NK-92 treated with Interleukin-12 subunit alpha and Interleukin-12 subunit beta, amount 100 ng/mL, for 24 hours (cell line): Measurements from ENCODE around the gene SIPA1L3.

ENCODE experiments used
- DNase-seq: peaks from one replicate; lab custom pipeline; 2025; lab: John Stamatoyannopoulos, UW

The SIPA1L3 gene

GRCh38 chr19:37975596-37976515 is 68.8 kb downstream of the SIPA1L3 start:
- no peak for DNase-seq

GRCh38 chr19:37977391-37977790 is 70.4 kb downstream of the SIPA1L3 start:
- no peak for DNase-seq

- DNase-seq = no peak
Observed at GRCh38 chr19:37977992-37978391, 71.0 kb downstream of the SIPA1L3 start.

- DNase-seq = no peak
Observed at GRCh38 chr19:37979547-37980082, 72.6 kb downstream of the SIPA1L3 start.

GRCh38 chr19:37980419-37981170 is 73.6 kb downstream of the SIPA1L3 start:
- DNase-seq = no peak

- DNase-seq = no peak
Observed at GRCh38 chr19:37981785-37982475, 74.9 kb downstream of the SIPA1L3 start.

- no peak for DNase-seq
Observed at GRCh38 chr19:37982655-37983054, 75.6 kb downstream of the SIPA1L3 start.

DNA sequence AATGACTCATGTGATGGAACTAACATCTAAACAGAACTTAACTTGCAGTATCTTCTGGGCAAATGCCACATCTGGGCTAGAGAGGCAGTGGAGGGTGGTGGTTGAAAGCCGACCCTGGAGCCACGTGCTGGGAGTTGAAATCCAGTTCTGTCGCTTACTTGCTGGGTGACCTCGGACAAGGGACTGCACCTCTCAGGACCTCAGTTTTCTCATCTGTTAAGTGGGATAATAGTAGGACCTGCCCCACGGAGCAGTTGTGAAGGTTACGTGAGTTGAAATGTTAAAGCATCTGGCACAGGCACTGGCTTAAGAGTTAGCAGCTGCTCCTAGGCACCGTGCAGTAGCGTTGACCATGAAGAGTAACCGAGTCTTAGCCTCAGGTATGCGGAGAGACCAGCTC is 76.1 kb downstream of the SIPA1L3 start:
- no peak for DNase-seq

DNA sequence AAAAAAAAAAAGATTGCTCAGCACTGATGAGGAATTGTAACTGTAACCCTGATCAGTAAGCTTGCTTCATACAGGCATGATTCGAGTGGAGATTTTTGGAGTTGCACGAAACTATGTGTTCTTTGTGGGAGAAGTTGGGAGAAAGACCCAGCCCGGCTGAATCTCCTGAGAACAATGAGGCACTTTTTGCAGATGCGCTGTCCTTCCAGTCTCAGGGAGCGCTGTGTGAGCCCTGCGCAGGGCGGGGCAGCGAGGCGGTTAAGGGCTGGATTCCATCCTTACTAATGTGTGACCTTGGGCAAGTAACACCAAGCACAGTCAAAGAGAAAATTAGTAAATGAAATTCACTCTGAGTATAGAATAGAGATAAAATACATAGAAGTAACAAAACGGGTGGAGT is 76.9 kb downstream of the SIPA1L3 start:
- DNase-seq = no peak

GRCh38 chr19:37986048-37986750 is 79.2 kb downstream of the SIPA1L3 start:
- no peak for DNase-seq

DNA sequence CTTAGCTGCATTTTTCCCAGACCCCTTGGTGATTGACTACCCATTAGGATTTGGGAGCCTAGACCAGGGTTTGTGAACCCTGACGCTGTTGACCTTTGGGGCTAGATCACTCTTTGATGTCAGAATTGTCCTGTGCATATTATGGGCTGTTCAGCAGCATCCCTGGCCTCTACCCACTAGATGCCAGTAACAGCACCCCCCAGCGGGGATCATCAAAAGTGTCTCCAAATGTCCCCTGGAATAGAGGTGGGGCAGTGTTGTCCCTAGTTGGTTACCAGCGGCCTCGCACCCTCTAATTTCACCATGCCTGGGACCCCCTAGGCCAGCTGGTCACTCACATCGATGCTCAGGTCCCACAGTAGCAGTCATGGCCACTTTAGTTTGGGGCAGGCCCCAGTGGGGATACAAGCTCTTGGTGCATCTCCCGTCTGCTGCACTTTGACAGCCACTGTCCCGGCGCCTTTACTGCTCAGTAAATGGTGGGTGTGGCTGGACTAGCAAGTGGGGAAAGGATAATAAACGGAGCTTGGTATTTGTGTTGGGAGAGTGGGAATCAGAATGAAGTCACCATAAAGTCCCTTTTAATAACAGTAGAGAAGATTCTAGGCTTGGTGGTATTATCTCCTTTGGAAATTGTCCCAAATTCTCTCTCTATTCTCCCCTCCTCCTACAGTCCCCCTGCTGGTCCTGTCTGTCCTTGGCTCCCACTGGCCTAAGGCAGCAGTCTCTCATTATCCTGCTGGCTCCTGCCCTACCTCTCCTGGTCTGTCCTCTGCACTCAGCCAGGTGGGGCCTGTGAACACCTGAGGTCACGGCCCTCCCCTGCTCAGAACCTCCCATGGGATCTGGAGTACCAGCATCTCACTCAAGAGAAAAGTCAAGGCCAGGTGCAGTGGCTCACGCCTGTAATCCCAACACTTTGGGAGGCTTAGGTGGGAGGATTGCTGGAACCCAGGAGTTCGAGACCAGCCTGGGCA is 80.6 kb downstream of the SIPA1L3 start:
- DNase-seq = no peak

DNA sequence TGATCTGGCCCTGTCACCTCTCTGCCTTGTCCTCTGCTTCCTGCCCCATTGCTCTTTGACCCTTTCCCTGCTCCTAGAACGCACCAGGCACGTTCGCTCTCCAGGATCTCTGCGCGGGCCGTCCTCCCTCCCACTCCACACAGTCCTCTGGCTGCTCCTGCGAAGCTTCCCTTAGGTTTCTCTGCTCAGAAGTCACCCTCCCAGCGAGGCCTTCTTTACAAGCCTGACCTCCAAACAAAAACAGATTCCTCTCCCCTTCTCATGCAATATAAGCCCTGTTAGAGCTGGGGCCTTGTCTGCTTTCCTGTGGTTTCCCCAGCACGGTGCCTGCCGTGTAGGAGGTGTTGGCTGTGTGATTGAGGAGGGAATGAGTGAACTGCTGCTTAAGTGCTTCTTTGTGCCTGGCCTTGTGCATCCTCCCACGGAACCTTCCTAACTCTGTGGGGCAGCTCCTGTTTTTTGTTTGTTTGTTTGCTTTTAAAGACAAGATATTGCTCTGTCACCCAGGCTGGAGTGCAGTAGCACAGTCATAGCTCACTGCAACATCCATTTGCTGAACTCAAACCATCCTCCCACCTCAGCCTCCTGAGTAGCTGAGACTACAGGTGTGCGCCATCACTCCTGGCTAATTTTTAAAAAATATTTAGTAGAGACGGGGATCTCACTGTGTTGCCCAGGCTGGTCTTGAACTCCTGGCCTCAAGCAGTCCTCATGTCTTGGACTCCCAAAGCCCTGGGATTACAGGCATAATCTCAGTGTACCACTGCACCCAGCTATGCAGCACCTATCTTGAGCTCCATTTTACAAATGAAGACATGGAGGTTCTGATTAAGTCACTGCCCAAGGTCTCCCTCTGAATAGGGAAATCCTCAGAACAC is 82.0 kb downstream of the SIPA1L3 start:
- no peak for DNase-seq

DNA sequence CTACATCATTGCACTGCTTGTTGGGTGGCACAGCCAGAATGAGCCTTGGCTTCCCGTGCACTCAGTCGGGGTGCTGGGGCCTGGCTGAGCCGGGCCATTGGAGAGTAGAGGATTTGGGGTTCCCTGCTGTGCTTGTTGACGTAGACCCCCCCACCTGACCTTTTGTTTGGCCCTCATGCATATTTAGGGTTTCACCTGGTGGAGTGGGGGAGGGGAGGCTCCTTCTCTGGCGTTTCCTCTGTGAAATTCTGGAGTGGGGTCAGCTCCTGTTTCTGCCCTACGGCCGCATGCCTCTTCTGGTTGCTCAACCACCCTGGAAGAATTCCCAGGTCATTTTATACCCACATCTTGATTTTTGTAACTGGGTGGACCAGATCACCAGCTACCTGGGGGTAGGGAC is 82.8 kb downstream of the SIPA1L3 start:
- DNase-seq = no peak

- DNase-seq = no peak
Observed at GRCh38 chr19:37990362-37990761, 83.4 kb downstream of the SIPA1L3 start.

DNA sequence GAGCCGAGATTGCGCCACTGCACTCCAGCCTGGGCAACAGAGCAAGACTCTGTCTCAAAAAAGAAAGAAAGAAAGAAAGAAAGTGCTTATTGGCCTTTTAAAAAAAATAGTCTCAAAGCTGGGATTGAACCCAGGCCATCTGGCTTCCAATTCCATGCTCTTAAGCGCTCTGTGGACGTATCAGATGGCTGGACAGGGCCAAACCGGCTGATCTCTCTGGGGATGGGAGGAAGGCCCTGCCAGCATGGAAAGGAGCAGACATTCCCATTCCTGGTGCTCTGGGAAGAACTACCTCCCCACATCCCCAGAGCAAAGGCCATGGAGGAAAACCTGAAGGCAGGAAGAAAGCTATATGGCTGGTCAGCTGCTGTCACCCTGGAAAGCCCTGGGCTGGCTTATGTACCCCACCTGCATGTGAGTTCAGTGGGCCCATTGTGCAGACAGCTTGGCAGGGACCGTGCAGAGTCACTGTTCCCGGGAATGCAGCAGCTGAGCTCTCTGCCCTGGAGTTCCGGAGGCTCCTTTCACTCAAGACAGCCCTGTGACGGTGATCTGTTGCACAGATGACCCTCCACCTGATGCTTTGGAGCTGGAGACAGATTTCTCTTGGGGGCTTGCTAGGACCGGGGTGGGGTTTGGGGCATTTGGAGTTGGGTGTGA is 84.3 kb downstream of the SIPA1L3 start:
- DNase-seq = no peak

- DNase-seq = no peak
Observed at GRCh38 chr19:37991841-37992248, 84.8 kb downstream of the SIPA1L3 start.

DNA sequence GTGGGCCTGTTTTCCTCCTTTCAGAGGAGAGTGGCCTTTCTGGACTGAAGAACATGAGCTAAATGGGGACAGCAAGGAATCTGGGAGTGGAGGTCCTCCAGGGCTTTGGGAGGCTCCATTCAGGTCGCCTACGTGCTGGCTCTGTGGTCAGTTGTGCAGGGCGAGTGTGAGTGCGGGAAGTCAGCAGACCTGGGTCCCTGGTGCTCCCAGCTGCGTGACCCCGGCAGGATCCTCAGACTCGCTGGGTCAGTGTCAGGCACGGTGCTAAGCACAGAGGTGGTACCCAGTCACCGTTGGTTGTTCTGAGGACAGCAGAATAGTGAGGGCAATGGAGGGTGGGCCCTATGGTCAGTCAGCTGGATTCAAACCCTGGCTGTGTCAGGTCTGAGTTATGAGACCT is 85.8 kb downstream of the SIPA1L3 start:
- no peak for DNase-seq

- DNase-seq = no peak
Observed at GRCh38 chr19:37994823-37995130, 87.8 kb downstream of the SIPA1L3 start.

- no peak for DNase-seq
Observed at GRCh38 chr19:37995346-37995745, 88.3 kb downstream of the SIPA1L3 start.
